CD14-positive monocyte (primary cell): ENCODE data around the gene CLDN9. TPM values are rescaled to one million over a fixed set of nuclear protein-coding genes. Genes with fewer than 3 reads are reported as not detected.

Experiments
- DNase-seq, 3 donors: peaks; one replicate each; pipeline ENCODE4 v3.0.0-alpha.2; 2011 to 2022
- H2AFZ ChIP-seq: 2 replicates; pipeline ENCODE4 v1.6.0; 2012; ENCODE audit warnings: mild to moderate bottlenecking, low read depth, low read length, inconsistent platforms; ENCODE audit not compliant: insufficient read depth, poor library complexity, severe bottlenecking
- H3K27ac ChIP-seq, 2 donors: 1 replicate in 1 of 2; 2 replicates in 1 of 2; pipeline ENCODE4 v1.5.1; 2012 to 2013; ENCODE audit warnings: low read length in 2 of 2, control low read depth in 1 of 2, inconsistent platforms in 1 of 2, low read depth in 1 of 2, mild to moderate bottlenecking in 1 of 2
- H3K27me3 ChIP-seq, 2 donors: one replicate each; pipeline versions ENCODE4 v1.6.0 to v1.6.1; 2011 to 2013; ENCODE audit warnings: low read length in 2 of 2; ENCODE audit not compliant: control insufficient read depth in 2 of 2, insufficient read depth in 2 of 2
- H3K36me3 ChIP-seq, 2 donors: replicated peaks in 1 of 2; 1 replicate in 1 of 2; 2 replicates in 1 of 2; pipeline versions ENCODE4 v1.5.1 to v1.6.1; 2012 to 2013; ENCODE audit warnings: low read length in 2 of 2, control low read depth in 1 of 2, inconsistent platforms in 1 of 2, mild to moderate bottlenecking in 1 of 2; ENCODE audit not compliant: insufficient read depth in 2 of 2, control insufficient read depth in 1 of 2
- H3K4me1 ChIP-seq, 2 donors: 1 replicate in 1 of 2; 2 replicates in 1 of 2; pipeline versions ENCODE4 v1.5.1 to v1.6.1; 2012 to 2013; ENCODE audit warnings: low read length in 2 of 2, control low read depth in 1 of 2, inconsistent platforms in 1 of 2, mild to moderate bottlenecking in 1 of 2, moderate library complexity in 1 of 2; ENCODE audit not compliant: insufficient read depth in 2 of 2, control insufficient read depth in 1 of 2
- H3K4me2 ChIP-seq: replicated peaks from 2 replicates; pipeline ENCODE3; 2012; ENCODE audit warnings: low read length, moderate library complexity, mild to moderate bottlenecking; ENCODE audit not compliant: poor library complexity, severe bottlenecking; ENCODE audit errors: extremely low read depth
- H3K4me3 ChIP-seq, 3 experiments: fragments of 200-600 bp in 1 of 3; sonication (generic) in 1 of 3; replicated peaks in 1 of 3; 1 replicate in 2 of 3; 2 replicates in 1 of 3; pipeline ENCODE4 v1.5.1; 2011 to 2013; ENCODE audit warnings: low read length in 3 of 3, mild to moderate bottlenecking in 3 of 3, control low read depth in 2 of 3, low read depth in 2 of 3, inconsistent platforms in 1 of 3, moderate library complexity in 1 of 3
- H3K79me2 ChIP-seq: 2 replicates; pipeline ENCODE4 v1.6.0; 2012; ENCODE audit warnings: mild to moderate bottlenecking, control low read depth, inconsistent platforms, low read length, moderate library complexity; ENCODE audit not compliant: insufficient read depth
- H3K9ac ChIP-seq: 2 replicates; pipeline ENCODE4 v1.6.0; 2017; ENCODE audit warnings: low read length, mild to moderate bottlenecking; ENCODE audit not compliant: insufficient read depth, poor library complexity, severe bottlenecking
- H3K9me3 ChIP-seq, 2 donors: replicated peaks in 1 of 2; 1 replicate in 1 of 2; 2 replicates in 1 of 2; pipeline versions ENCODE4 v1.5.1 to v1.6.1; 2012 to 2013; ENCODE audit warnings: low read length in 2 of 2, control low read depth in 1 of 2; ENCODE audit not compliant: control insufficient read depth in 1 of 2, insufficient read depth in 1 of 2
- H4K20me1 ChIP-seq: 2 replicates; pipeline ENCODE4 v1.6.0; 2012; ENCODE audit warnings: mild to moderate bottlenecking, low read length, control low read depth, moderate library complexity; ENCODE audit not compliant: insufficient read depth
- H3K27ac Mint-ChIP-seq, 7 donors: one replicate each; pipeline ENCODE4 v1.8.0; 2020; ENCODE audit warnings: mild to moderate bottlenecking in 7 of 7, mixed read lengths in 7 of 7, moderate library complexity in 6 of 7, inconsistent platforms in 2 of 7
- H3K27me3 Mint-ChIP-seq, 3 donors: one replicate each; pipeline ENCODE4 v1.8.0; 2021 to 2022; ENCODE audit warnings: low read depth in 3 of 3, mild to moderate bottlenecking in 3 of 3, mixed read lengths in 3 of 3, moderate library complexity in 3 of 3, inconsistent platforms in 1 of 3
- H3K36me3 Mint-ChIP-seq, 2 donors: one replicate each; pipeline ENCODE4 v1.8.0; 2020; ENCODE audit warnings: mixed read lengths in 2 of 2, inconsistent platforms in 1 of 2, mild to moderate bottlenecking in 1 of 2
- H3K4me1 Mint-ChIP-seq: one replicate; pipeline ENCODE4 v1.8.0; 2020; ENCODE audit warnings: mild to moderate bottlenecking, mixed read lengths
- H3K4me3 Mint-ChIP-seq, 2 donors: one replicate each; pipeline ENCODE4 v1.8.0; 2020; ENCODE audit warnings: mild to moderate bottlenecking in 2 of 2, mixed read lengths in 2 of 2, moderate library complexity in 1 of 2
- H3K9me3 Mint-ChIP-seq, 7 donors: one replicate each; pipeline ENCODE4 v1.8.0; 2020 to 2022; ENCODE audit warnings: mixed read lengths in 7 of 7, mild to moderate bottlenecking in 6 of 7, moderate library complexity in 6 of 7, inconsistent platforms in 2 of 7
- CTCF ChIP-seq: fragments of 200-600 bp; IDR thresholded peaks from one replicate; pipeline ENCODE4 v1.8.0; 2022; ENCODE audit warnings: antibody characterized with exemption, mild to moderate bottlenecking
- whole genome bisulfite sequencing: methylation state at CpG from one replicate; pipeline ENCODE4 v1.1.5; 2013; ENCODE audit warnings: missing lambda C conversion rate; ENCODE audit not compliant: insufficient coverage; 5-methylcytosine and 5-hydroxymethylcytosine counted together
- intact Hi-C, 2 donors: fragments of 100-400 bp; cut with micrococcal nuclease; formaldehyde crosslinking; loops; one replicate each; pipeline versions ENCODE4 v1.15.0 to v1.15.1; 2023
- polyA plus RNA-seq, 3 donors: library from polyadenylated mRNA; depleted of rRNA in 1 of 3; unstranded in 2 of 3; stranded (reverse) in 1 of 3; fragments of 300-500 nt in 2 of 3; fragments of >200 nt in 1 of 3; fragmentation: Illumina TruSeq in 2 of 3; gene quantifications; 1 replicate in 2 of 3; 2 replicates in 1 of 3; pipeline ENCODE4 v1.2.3, GENCODE V29; 2012 to 2021

CLDN9 gene
- polyA plus RNA-seq, 3 donors: 2.1 TPM; not detected in 2

DNA sequence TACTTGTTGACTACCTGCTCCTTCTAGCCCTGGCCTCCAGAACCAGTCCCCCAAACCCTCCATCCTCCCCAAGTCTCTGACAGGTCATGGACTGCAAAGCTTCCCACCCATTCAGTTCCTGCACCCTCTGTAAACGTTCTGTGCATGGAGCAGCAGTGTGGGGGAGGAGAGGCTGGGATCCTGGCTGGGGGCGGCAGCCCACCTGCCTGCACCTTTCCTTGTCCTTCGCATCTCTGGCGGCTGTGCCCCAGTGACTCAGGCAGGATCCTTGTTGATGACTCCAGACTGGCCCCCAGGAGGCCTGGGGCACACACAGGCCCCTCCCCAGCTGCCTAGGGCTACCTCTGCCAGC lies 30.8 kb upstream of the CLDN9 start:
- H3K4me3 Mint-ChIP-seq: no peak overlapping the region
- no peak overlapping the region for H3K4me3 ChIP-seq
- intact Hi-C loops: loop anchor here in 1 of 2 donors (2.0 kb wide), 1 partner anchor 13 kb away; the partner anchor contains the start of gene PAQR4
- no peak overlapping the region for H3K27ac ChIP-seq
- H3K9ac ChIP-seq: no peak overlapping the region
- H4K20me1 ChIP-seq: no peaks in the 10 kb centered on the region
- H3K36me3 ChIP-seq: no peaks in the 10 kb centered on the region
- peaks cover 28% of the 10 kb centered on the region for H3K4me1 Mint-ChIP-seq
- DNase-seq: no peak
- no peak for TF ChIP-seq CTCF
- H3K27me3 ChIP-seq: no peaks in the 10 kb centered on the region
- peaks cover 11% of the 10 kb centered on the region for H3K79me2 ChIP-seq
- no peak overlapping the region for H2AFZ ChIP-seq
- WGBS: no CpG with 5 or more reads among the region's 4 CpGs
- H3K9me3 ChIP-seq: no peaks in the 10 kb centered on the region
- peak overlapping the region in 1 of 7 donors; percentile 59 for H3K27ac Mint-ChIP-seq
- H3K4me2 ChIP-seq: no peak overlapping the region
- no peaks in the 10 kb centered on the region for H3K36me3 Mint-ChIP-seq
- no peaks in the 10 kb centered on the region for H3K9me3 Mint-ChIP-seq
- peaks cover 22 to 29% of the 10 kb centered on the region in 2 donors for H3K4me1 ChIP-seq
- peaks cover 3 to 14% (median 4%) of the 10 kb centered on the region in 3 donors for H3K27me3 Mint-ChIP-seq

DNA sequence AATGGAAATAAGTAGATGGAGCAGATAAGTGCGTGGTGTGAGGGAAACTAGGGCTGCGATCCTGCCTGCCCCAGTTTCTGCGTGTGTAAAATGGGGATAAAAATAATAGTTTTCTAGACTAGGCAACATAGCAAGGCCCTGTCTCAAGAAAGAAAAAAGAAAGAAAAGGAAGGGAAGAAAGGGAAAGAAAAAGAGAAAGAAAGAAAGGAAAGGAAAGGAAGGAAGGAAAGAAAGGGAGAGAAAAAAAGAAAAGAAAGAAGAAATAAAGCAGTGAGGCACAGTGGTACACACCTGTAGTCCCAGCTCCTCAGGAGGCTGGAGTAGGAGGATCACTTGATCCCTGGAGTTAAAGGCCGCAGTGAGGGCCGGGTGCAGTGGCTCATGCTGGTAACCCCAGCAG lies 30.3 kb upstream of the CLDN9 start:
- DNase-seq: no peak
- H4K20me1 ChIP-seq: no peaks in the 10 kb centered on the region
- WGBS: 100% methylated on average over 2 of the region's 5 CpGs
- peaks cover 22 to 29% of the 10 kb centered on the region in 2 donors for H3K4me1 ChIP-seq
- no peak overlapping the region for H3K9ac ChIP-seq
- H3K4me2 ChIP-seq: no peak overlapping the region
- Mint-ChIP-seq H3K36me3 (no peaks in the 10 kb centered on the region), H3K4me3 (no peak overlapping the region), H3K9me3 (no peaks in the 10 kb centered on the region), H3K27me3 (peaks cover 3 to 16% (median 4%) of the 10 kb centered on the region in 3 donors), H3K27ac (no peak overlapping the region), H3K4me1 (peaks cover 28% of the 10 kb centered on the region)
- no peak for TF ChIP-seq CTCF
- peaks cover 11% of the 10 kb centered on the region for H3K79me2 ChIP-seq
- H3K36me3 ChIP-seq: no peaks in the 10 kb centered on the region
- H2AFZ ChIP-seq: no peak overlapping the region
- no peaks in the 10 kb centered on the region for H3K9me3 ChIP-seq
- intact Hi-C loops: loop anchor here in 1 of 2 donors (2.0 kb wide), 1 partner anchor 14 kb away; the partner anchor contains the start of gene PAQR4
- no peak overlapping the region for H3K4me3 ChIP-seq
- no peaks in the 10 kb centered on the region for H3K27me3 ChIP-seq
- no peak overlapping the region for H3K27ac ChIP-seq
